Right hindlimb (tissue), 1 donor: ENCODE measurements around the gene ZNF358.

ENCODE experiments used
- DNase-seq: peaks from one replicate; pipeline ENCODE4 v3.0.0-alpha.2; 2018

The ZNF358 gene

GRCh38 chr19:7539827-7540425 lies 24.0 kb downstream of the ZNF358 start:
- DNase-seq, result no peak

DNA sequence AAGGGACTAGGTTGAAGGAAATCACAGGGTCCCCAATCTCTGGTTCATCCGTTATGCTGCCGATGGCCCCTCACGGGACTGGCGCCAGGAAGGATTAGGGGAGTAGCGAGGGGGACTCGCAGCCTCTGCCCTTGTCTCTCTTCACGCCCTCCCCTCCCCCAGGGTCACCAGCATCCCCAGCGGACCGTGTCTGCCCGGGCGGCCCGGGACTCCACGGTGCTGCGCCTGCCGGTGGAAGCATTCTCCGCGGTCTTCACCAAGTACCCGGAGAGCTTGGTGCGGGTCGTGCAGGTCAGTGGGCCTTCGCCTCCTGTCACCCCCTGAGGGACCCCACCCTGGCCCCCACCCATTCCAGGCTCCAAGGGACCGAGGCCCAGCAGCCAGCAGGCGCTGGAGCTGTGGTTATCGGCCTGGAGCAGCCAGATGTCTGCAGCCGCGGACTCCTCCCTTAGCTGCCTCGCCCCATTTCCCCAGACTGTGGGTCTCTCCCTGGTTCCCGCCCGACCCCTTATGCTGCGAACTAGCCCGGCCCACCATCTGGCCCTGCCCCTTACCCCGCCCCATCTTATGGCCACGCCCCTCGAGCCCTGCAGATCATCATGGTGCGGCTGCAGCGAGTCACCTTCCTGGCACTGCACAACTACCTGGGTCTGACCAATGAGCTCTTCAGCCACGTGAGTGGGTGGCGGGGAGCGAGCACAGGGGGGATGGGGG lies 25.0 kb downstream of the ZNF358 start:
- DNase-seq, result no peak

GRCh38 chr19:7541475-7541824 lies 25.5 kb downstream of the ZNF358 start:
- no peak for DNase-seq

GRCh38 chr19:7541828-7542443 lies 26.0 kb downstream of the ZNF358 start:
- DNase-seq, result no peak

DNA sequence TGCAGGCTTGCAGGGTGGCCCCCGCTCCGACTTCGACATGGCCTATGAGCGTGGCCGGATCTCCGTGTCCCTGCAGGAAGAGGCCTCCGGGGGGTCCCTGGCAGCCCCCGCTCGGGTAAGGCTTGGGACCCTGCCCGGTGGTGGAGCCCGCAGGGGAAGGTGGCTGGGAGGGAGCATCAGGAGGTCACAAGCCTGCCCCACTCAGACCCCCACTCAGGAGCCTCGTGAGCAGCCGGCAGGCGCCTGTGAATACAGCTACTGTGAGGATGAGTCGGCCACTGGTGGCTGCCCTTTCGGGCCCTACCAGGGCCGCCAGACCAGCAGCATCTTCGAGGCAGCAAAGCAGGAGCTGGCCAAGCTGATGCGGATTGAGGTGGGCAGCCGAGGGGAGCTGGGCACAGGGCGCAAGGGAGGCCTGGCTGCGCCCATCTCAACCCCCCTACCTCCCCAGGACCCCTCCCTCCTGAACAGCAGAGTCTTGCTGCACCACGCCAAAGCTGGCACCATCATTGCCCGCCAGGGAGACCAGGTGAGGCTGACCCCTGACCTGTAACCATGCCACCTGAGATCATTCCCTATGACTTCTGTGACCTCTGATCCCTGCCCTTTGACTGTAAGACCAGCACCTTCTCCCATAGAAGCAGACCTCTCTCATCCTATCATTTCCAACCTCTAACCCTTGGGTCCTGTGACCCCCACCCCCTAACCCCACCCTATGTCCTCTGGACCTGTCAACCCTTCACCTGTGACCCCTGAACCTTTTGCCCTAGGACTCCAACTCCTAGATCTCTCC lies 26.8 kb downstream of the ZNF358 start:
- no peak for DNase-seq

DNA sequence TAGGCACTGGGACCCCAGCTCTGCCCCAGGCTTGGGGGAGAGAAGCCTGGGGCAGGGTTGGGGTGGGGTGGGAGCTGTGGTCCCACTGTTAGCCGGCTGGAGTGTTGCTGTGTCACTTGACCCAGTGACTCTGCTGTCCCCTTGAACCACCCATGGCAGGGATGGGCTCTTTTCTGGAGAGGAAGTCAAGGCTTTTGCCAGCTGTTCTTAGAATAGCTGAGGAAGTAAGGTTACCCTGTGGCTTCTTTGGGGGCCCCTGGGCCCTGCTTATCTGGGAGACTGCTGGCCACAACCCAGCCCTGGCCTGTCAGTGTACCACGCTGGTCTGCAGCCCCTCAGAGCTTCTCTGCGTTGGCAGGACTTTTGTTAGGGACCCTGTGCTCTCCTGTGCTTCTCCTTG lies 28.7 kb downstream of the ZNF358 start:
- no peak for DNase-seq

- no peak for DNase-seq
Observed at GRCh38 chr19:7545300-7545699, 29.4 kb downstream of the ZNF358 start.

DNA sequence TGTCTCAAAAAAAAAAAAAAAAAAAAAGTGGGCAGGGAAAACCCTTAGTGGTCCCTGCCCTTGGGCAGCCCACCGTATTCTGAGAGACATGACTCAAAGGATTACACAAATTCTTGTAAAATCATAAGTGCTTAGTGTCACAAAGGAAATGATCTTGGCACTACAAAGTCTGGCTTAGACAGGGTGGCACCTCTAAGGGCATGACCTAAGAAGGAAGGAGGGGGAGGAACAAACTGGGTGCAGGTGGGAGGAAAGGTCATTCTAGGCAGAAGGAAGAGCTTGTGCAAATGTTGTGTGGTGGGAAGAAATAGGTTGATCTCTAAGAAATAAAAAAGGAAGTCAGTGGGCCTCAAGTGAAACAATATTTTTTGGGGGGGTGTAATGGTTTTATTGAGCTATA lies 30.0 kb downstream of the ZNF358 start:
- DNase-seq, result no peak

- no peak for DNase-seq
Observed at GRCh38 chr19:7547159-7547558, 31.3 kb downstream of the ZNF358 start.

DNA sequence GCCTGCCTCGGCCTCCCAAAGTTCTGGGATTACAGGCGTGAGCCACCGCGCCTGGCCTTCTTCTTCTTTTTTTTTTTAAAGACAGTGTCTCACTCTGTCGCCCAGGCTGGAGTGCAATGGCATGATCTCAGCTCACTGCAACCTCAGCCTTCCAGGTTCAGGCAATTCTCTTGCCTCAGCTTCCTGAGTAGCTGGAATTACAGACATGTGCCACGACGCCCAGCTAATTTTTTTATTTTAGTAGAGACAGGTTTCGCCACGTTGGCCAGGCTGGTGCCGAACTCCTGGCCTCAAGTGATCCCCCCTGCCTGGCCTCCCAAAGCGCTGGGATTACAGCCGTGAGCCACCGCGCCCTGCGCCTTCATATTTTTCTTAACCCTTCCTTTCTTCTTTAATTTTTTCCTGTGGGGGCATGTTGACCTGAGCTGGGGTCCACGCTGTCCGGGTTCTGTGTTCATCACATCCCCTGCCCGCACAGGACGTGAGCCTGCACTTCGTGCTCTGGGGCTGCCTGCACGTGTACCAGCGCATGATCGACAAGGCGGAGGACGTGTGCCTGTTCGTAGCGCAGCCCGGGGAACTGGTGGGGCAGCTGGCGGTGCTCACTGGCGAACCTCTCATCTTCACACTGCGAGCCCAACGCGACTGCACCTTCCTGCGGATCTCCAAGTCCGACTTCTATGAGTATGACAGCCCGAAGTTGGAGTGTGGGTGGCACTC lies 33.7 kb downstream of the ZNF358 start:
- DNase-seq, result no peak

- DNase-seq, result no peak
Observed at GRCh38 chr19:7550169-7550770, 34.4 kb downstream of the ZNF358 start.

GRCh38 chr19:7550987-7551761 lies 35.3 kb downstream of the ZNF358 start:
- DNase-seq, result peak; percentile 88

GRCh38 chr19:7552781-7553180 lies 36.9 kb downstream of the ZNF358 start:
- no peak for DNase-seq

DNA sequence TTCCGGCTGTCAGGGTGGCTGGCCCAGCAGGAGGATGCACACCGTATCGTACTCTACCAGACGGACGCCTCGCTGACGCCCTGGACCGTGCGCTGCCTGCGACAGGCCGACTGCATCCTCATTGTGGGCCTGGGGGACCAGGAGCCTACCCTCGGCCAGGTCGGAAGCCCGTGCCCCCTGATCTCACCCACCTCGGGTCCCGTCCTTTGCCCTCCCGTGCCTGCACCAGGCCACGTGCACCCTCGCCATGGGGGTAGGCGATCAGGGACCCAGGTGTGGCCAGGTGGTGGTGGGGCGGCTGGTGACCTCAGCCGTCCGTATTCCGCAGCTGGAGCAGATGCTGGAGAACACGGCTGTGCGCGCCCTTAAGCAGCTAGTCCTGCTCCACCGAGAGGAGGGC lies 38.7 kb downstream of the ZNF358 start:
- no peak for DNase-seq

- DNase-seq, result no peak
Observed at GRCh38 chr19:7554990-7555864, 39.3 kb downstream of the ZNF358 start.

DNA sequence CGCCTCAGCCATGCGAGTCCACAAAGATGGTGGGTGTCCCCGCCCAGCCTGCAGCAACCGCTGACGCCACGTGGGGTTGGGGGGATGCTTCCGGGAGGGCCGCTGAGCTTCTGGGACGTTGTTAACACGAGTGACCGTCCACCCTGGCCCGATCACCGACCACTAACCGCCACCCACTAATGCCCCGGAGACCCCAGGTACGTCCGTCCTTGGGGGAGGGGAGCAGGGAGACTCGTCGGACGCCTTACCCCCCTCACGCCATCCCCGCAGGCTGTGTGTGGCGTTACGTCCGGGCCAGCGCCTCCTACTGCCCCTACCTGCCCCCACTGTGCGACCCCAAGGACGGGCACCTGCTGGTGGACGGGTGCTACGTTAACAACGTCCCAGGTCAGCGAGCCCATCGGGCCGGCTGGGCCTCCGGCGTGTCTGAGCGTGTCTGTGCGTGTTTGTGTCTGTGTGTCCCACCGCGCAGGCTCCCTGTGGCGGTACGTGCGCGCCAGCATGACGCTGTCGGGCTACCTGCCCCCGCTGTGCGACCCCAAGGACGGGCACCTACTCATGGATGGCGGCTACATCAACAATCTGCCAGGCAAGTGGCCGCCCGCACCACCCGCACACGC lies 40.9 kb downstream of the ZNF358 start:
- DNase-seq, result no peak

GRCh38 chr19:7558667-7559066 lies 42.8 kb downstream of the ZNF358 start:
- no peak for DNase-seq

DNA sequence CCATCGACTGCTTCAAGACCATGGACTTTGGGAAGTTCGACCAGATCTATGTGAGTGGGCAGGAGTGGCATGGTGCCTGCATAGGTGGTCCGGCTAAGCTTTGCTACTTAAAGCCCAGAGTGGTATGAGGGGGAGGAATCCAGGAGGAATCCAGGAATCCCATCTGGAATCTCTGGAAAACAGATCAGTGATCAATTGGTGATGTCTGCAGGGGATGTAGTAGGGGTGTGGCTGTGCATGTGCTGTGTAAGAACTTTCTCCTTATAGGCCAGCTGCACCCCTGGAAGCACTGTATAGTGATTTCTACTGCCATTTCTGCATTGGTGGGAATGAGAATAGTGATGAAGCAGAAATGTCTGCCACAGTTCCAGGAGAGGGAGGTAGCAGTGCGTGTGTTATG lies 43.2 kb downstream of the ZNF358 start:
- no peak for DNase-seq

DNA sequence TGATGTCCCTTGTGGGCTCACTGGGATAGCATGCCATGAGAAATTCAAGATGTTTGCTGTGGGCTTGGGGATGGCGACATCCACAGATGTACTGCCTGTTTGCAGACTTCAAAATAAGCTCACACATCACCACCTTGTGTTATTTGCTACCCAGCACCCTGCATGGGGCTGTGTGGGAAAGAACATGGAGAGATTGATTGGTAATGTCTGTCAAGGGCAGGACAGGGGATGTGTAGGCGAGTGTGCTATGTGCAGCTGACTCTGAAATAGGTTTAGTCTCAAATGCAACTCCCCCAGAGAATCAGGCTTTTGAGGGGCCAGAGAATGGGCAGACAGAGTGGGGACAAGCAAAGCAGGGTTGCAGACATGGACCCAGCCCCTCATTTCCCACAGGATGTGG lies 44.4 kb downstream of the ZNF358 start:
- no peak for DNase-seq

- DNase-seq, result no peak
Observed at GRCh38 chr19:7561325-7561724, 45.4 kb downstream of the ZNF358 start.
